HEK293T (cell line): ENCODE results near the gene HRG.

Experiments used
- CTCF ChIA-PET: fragments of 350-600 bp; formaldehyde crosslinking; extraction: SDS; loops from one replicate; lab custom pipeline; 2021; ENCODE audit warnings: antibody characterized with exemption, inconsistent platforms; lab: Yijun Ruan, JAX
- POLR2A ChIA-PET: fragments of 350-600 bp; formaldehyde crosslinking; extraction: SDS; loops from one replicate; lab custom pipeline; 2020; ENCODE audit warnings: antibody characterized with exemption, inconsistent platforms; lab: Yijun Ruan, JAX
- DNase-seq: peaks from one replicate; pipeline ENCODE4 v3.0.0; 2012; ENCODE audit warnings: mixed read lengths; ENCODE audit errors: extremely low spot score
- ARNT ChIP-seq: fragments of 450-650 bp; IDR thresholded peaks from 2 replicates; pipeline ENCODE4 v1.6.1; 2017; ENCODE audit warnings: mild to moderate bottlenecking
- BHLHE40 ChIP-seq: fragments of 450-650 bp; IDR thresholded peaks from 2 replicates; pipeline ENCODE4 v1.6.1; 2016; ENCODE audit warnings: mild to moderate bottlenecking, moderate library complexity, borderline replicate concordance
- CTBP1 ChIP-seq: fragments of 450-650 bp; IDR thresholded peaks from 2 replicates; pipeline ENCODE4 v1.6.1; 2016; ENCODE audit warnings: borderline replicate concordance
- ELF4 ChIP-seq: fragments of 450-650 bp; IDR thresholded peaks from 2 replicates; pipeline ENCODE4 v1.6.1; 2017; ENCODE audit warnings: antibody characterized with exemption
- FOXA1 ChIP-seq: fragments of 450-650 bp; IDR thresholded peaks from 2 replicates; pipeline ENCODE4 v1.6.1; 2016; ENCODE audit warnings: mild to moderate bottlenecking
- FOXK2 ChIP-seq: fragments of 450-650 bp; IDR thresholded peaks from 2 replicates; pipeline ENCODE4 v1.6.1; 2016; ENCODE audit warnings: mild to moderate bottlenecking
- FOXM1 ChIP-seq: fragments of 450-650 bp; IDR thresholded peaks from 2 replicates; pipeline ENCODE4 v1.6.1; 2017; ENCODE audit warnings: mild to moderate bottlenecking, borderline replicate concordance
- HDGF ChIP-seq: fragments of 450-650 bp; IDR thresholded peaks from 2 replicates; pipeline ENCODE4 v1.6.1; 2017; ENCODE audit warnings: antibody characterized with exemption, borderline replicate concordance
- L3MBTL2 ChIP-seq: fragments of 450-650 bp; conservative IDR thresholded peaks from 2 replicates; pipeline ENCODE4 v1.6.1; 2016; ENCODE audit warnings: mild to moderate bottlenecking
- LEF1 ChIP-seq: fragments of 450-650 bp; IDR thresholded peaks from 2 replicates; pipeline ENCODE4 v1.6.1; 2017; ENCODE audit warnings: mild to moderate bottlenecking, borderline replicate concordance
- NFRKB ChIP-seq: fragments of 450-650 bp; IDR thresholded peaks from 2 replicates; pipeline ENCODE4 v1.6.1; 2016; ENCODE audit warnings: mild to moderate bottlenecking, moderate library complexity
- PKNOX1 ChIP-seq: fragments of 450-650 bp; IDR thresholded peaks from 2 replicates; pipeline ENCODE4 v1.6.1; 2016
- SP1 ChIP-seq: fragments of 450-650 bp; IDR thresholded peaks from 2 replicates; pipeline ENCODE4 v1.6.1; 2017
- SUZ12 ChIP-seq: fragments of 450-650 bp; IDR thresholded peaks from 2 replicates; pipeline ENCODE4 v1.6.1; 2016; ENCODE audit warnings: mild to moderate bottlenecking
- TARDBP ChIP-seq: fragments of 450-650 bp; IDR thresholded peaks from 2 replicates; pipeline ENCODE4 v1.6.1; 2016
- ZNF384 ChIP-seq: fragments of 450-650 bp; IDR thresholded peaks from 2 replicates; pipeline ENCODE4 v1.6.1; 2016

HRG gene

GRCh38 chr3:186669378-186670084, 3.7 kb downstream of the HRG start:
- no peak for TF ChIP-seq HDGF
- no peak for TF ChIP-seq ZNF384
- no peak for TF ChIP-seq SUZ12
- TF ChIP-seq TARDBP: no peak
- TF ChIP-seq BHLHE40: no peak
- no peak for TF ChIP-seq LEF1
- TF ChIP-seq NFRKB: no peak
- TF ChIP-seq FOXM1: no peak
- no peak for TF ChIP-seq SP1
- TF ChIP-seq CTBP1: no peak
- no peak for TF ChIP-seq FOXA1
- TF ChIP-seq PKNOX1: no peak
- TF ChIP-seq FOXK2: no peak
- TF ChIP-seq ARNT: no peak
- no peak for TF ChIP-seq L3MBTL2
- TF ChIP-seq ELF4: no peak
- ChIA-PET POLR2A (no interaction called here), CTCF (no interaction called here)
- DNase-seq: no peak

GRCh38 chr3:186670155-186670554, 4.3 kb downstream of the HRG start:
- DNase-seq: no peak
- ChIA-PET POLR2A (no interaction called here), CTCF (no interaction called here)
- TF ChIP-seq SUZ12 (no peak), NFRKB (no peak), SP1 (no peak), CTBP1 (no peak), PKNOX1 (no peak), FOXA1 (no peak), TARDBP (no peak), ELF4 (no peak), FOXM1 (no peak)

- CTCF ChIA-PET: no interaction called here
- POLR2A ChIA-PET: no interaction called here
- DNase-seq: no peak
- TF ChIP-seq NFRKB (no peak), FOXM1 (no peak)
Measured at GRCh38 chr3:186671051-186671450, 5.2 kb downstream of the HRG start.

GRCh38 chr3:186678604-186679003, 12.8 kb downstream of the HRG start:
- TF ChIP-seq ZNF384: no peak
- no peak for TF ChIP-seq L3MBTL2
- TF ChIP-seq ELF4: no peak
- no peak for TF ChIP-seq ARNT
- TF ChIP-seq SUZ12: no peak
- TF ChIP-seq LEF1: no peak
- no peak for TF ChIP-seq BHLHE40
- TF ChIP-seq TARDBP: no peak
- ChIA-PET CTCF (no interaction called here), POLR2A (no interaction called here)
- DNase-seq: no peak

- CTCF ChIA-PET: no interaction called here
- no peak for TF ChIP-seq BHLHE40
- no peak for TF ChIP-seq FOXM1
- TF ChIP-seq FOXK2: no peak
- no peak for TF ChIP-seq SUZ12
- no peak for TF ChIP-seq ARNT
- TF ChIP-seq NFRKB: no peak
- POLR2A ChIA-PET: no interaction called here
- no peak for DNase-seq
Measured at GRCh38 chr3:186679151-186679550, 13.3 kb downstream of the HRG start.

GRCh38 chr3:186680869-186681268, 15.1 kb downstream of the HRG start:
- POLR2A ChIA-PET: no interaction called here
- no peak for DNase-seq
- CTCF ChIA-PET: no interaction called here
- TF ChIP-seq CTBP1 (no peak), HDGF (no peak), L3MBTL2 (no peak), ARNT (no peak), SP1 (no peak), BHLHE40 (no peak), NFRKB (no peak)

GRCh38 chr3:186682812-186683211, 17.0 kb downstream of the HRG start:
- no peak for DNase-seq
- CTCF ChIA-PET: interaction anchor here (0.5 kb wide), 1 partner anchor 68 kb away, joined by 3 read pairs; no protein-coding TSS in a partner anchor
- TF ChIP-seq FOXM1 (no peak), BHLHE40 (no peak), FOXK2 (no peak), ZNF384 (no peak)
- POLR2A ChIA-PET: no interaction called here
